Measurements from ENCODE around the gene SLC16A13.

DNA sequence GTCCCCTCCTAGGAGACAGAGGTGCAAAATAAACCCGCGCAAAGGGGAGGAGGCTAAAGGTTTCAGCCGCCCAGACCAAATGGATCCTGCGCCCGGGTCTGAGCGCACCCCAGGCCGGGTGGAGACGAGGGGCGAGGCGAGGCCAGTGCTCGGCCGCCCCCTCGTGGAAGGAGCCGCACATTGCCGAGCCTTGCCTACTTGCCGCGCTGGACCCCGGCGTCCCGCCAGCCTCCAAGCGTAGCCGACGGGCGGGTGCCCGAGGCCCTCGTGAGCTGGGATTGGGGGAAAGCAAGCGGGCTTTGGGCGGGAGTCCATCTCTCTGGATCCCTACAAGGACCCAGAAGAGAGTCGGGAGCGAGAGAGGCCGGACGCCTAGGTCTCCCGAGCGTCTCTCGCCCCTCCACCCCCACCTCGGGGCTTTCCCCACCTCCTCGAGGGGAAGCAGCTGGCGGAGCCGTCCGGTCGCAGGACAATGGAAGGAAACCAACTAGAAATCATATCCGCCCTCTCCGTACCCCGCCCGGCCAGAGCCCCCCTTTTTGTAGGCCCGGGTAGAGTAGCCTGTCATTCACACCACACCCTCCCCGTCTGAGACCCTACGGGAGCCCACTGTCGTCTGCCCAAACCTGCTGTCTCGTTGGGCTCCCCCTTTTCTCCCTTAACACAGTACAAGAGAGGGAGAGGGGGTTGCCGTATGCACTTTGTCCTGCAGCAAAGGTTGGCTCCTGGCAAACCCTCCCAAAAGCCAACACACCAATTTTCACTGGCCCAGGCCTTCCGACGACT lies 13.6 kb upstream of the SLC16A13 start:
- TF ChIP-seq POLR2A (IDR thresholded peaks at IDR 0.05), result peak in 1 of 4 donors; percentile 6
- peak; percentile 91 to 98 (median 96) for TF ChIP-seq CTCF (IDR thresholded peaks at IDR 0.05)
